ENCODE data around the gene GSTA3.

DNA sequence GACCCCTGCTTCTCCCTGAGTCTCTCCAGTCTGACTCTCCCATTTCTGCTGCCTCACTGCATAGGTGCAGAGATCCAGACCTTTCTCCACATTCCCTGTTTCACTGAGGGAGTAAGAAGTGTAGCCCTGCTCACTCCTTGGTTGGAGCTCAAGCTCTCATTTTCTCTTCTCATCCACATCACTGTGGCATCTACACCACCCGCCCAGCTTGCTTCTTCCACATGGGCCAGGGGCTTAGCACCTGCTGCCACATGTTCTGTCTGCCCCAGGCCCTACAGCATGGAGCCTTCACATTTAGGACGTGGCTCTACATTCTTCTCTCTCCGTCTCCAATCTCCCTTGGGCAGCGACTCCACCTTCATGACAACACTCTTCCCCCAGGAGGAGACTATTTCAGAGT, 60.4 kb downstream of the GSTA3 start:
- TF ChIP-seq EZH2 (IDR thresholded peaks at IDR 0.05) (no peak), CTCF (IDR thresholded peaks at IDR 0.05) (no peak)

All from neural progenitor cell (in vitro differentiated cells).